TTC549 (cell line): ENCODE results near the gene RIPOR3.

Experiments
- FAIRE-seq: peaks from 2 replicates; lab custom pipeline; 2012; peaks lifted over from hg19 to GRCh38; lab: Jason Lieb, UNC

RIPOR3 gene

DNA sequence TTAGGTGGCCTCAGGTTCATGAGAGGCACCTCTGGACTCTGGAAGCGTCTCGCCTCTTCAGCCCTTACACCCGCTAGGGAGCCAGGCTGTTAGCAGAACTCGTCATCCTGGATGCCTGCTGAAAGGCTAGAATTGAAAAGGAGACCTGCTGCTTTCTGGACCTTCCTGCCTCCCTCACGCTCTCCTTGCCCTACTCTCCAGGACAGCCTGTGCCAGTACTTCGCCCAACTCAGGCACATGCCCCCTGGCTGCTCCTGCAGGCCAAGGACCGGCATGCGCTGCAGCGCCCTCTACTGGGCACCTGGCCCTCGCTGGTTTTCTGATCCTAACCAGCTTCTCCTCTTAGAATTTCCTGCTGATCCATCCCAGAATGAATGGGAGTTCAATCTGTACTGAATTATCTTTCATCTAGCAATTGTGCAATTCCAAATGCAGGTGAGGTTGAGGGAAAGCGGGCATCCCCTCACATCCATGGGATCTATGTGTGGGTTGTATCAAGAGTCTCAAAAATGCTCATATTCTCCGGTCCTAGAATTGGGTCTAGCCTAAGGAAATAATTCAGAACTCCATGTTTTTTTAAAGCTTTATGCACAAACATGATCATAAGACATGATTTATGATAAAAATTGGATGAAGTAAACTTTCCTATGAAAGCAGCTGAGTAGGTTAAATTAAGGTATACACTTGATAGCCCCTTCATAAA lies 103.2 kb downstream of the RIPOR3 start:
- FAIRE-seq, result no peak

GRCh38 chr20:50587291-50587961 lies 103.9 kb downstream of the RIPOR3 start:
- no peak for FAIRE-seq

DNA sequence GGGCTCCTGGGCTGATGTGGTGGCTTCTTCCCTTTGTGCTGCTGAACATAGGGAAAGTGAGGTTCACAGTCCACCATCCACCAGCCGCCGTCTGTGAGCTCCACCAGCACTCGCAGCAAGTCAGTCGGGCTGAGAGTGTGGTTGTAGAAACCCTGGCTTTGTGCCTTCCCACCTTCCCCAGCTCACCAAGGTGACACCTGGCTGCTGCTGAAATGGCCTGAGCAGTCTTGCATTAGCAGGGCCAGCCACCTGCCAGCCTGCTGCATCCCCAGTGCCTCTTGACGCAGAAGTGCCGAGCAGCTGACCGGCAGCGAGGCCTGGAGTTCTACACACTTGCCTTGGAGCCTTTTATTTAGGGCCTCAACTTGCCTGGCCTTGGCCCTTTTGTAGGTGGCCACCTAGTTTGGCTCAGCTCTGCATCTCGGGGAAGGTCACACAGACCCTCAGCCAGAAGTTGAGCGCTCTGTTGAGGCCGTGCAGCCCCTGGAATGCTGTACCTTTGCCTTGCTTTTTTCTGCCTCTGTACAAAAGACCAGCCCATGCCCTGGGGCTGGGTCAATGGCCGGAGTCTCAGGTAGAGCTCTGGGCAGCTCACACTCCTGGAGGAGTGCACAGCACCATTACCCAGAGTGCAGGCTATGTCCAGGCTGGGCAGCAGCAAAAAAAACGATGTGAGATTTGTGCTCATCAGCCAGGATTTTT lies 104.7 kb downstream of the RIPOR3 start:
- FAIRE-seq, result no peak

DNA sequence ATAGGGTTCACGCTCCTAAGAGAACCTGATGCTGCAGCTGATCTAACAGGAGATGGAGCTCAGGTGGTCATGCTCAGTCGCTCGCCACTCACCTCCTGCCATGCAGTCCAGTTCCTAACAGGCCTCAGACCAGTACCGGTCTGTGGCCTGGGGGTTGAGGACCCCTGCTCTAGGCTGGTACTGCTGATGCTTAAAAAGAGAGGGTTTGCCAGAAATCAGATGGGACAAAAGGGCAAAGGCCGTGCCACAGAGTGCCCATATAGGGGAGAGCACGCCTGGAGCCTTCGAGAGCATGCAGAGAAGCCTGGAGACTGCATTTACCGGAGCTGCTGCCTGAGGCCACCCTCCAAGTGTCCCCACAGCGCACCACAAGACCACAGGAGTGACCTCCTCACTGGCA lies 105.7 kb downstream of the RIPOR3 start:
- FAIRE-seq, result no peak

DNA sequence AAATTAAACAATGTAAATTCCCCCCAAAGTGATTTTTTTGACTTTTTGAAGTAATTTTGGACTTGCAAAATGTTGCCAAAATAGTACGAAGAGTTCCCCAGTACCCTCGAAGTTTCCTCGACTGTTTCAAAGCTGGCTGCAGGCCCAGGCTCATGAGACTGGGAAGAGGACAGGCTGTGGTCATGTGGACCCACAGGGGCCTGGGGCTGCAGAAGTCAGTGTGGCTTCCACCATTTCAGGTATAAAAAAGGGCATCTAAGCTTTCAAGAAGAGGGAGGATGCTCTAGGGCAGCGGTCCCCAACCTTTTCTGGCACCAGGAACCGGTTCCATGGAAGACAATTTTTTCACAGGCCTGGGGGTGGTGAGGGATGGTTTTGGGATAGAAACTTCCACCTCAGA lies 106.1 kb downstream of the RIPOR3 start:
- FAIRE-seq, result no peak

DNA sequence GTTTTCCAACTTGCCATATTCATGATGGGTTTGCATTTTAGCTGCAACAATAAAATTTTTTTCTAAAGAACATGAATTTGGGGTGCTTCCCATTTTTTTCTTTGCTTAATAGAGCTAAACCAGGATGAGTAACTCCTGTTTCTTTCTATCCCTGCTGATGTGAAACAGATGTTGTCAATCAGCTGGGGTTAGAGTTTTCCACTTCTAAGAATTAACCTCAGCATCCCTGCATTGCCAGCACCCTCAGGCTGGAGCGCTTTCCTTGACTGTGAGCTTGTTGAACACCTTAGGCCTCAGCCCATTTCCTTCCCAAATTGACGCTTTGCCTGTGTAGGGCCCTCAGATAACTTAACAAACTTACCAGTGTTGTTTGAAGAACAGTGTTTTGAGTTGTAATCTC lies 106.7 kb downstream of the RIPOR3 start:
- no peak for FAIRE-seq

GRCh38 chr20:50583442-50584150 lies 107.7 kb downstream of the RIPOR3 start:
- no peak for FAIRE-seq

DNA sequence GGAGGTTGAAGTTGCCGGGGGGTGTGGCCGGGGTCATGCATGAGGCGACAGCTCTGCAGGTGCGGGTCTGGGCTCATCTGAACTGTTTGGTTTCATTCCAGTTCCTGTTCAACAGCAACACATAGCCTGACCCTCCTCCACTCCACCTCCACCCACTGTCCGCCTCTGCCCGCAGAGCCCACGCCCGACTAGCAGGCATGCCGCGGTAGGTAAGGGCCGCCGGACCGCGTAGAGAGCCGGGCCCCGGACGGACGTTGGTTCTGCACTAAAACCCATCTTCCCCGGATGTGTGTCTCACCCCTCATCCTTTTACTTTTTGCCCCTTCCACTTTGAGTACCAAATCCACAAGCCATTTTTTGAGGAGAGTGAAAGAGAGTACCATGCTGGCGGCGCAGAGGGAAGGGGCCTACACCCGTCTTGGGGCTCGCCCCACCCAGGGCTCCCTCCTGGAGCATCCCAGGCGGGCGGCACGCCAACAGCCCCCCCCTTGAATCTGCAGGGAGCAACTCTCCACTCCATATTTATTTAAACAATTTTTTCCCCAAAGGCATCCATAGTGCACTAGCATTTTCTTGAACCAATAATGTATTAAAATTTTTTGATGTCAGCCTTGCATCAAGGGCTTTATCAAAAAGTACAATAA lies 108.6 kb downstream of the RIPOR3 start:
- FAIRE-seq, result no peak

GRCh38 chr20:50582092-50582491 lies 109.2 kb downstream of the RIPOR3 start:
- no peak for FAIRE-seq

- no peak for FAIRE-seq
Measured at GRCh38 chr20:50580842-50581544, 110.3 kb downstream of the RIPOR3 start.

- FAIRE-seq, result no peak
Measured at GRCh38 chr20:50580016-50580747, 111.2 kb downstream of the RIPOR3 start.

DNA sequence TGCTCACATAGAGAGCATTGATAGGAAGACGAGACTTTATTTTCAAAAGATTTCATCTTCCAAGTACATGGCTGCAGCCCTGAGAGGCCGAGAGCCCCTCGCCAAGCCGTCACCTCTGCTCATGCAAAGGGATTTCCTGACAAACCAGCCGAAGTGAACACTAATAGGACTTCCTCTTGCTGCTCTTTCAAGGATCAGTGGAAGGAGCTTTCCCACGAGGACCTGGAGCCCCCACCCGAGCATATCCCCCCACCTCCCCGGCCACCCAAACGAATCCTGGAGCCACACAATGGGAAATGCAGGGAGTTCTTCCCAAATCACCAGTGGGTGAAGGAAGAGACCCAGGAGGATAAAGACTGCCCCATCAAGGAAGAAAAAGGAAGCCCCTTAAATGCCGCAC lies 111.8 kb downstream of the RIPOR3 start:
- FAIRE-seq, result no peak

DNA sequence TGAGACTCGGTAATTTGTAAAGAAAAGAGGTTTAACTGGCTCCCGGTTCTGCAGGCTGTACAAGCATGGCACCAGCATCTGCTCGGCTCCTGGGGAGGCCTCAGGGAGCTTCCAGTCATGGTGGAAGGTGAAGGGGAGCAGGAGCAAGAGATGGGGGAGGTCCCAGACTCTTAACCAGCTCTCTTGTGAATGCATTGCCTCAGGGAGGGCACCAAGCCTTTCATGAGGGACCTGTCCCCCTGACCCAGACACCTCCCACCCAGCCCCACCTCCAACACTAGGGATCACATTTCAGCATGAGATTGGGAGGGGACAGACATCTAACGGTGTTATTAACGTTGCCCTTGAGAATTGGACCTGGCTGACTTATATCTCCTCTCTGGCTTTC lies 112.6 kb downstream of the RIPOR3 start:
- no peak for FAIRE-seq

GRCh38 chr20:50578061-50578777 lies 113.1 kb downstream of the RIPOR3 start:
- FAIRE-seq, result no peak

- no peak for FAIRE-seq
Measured at GRCh38 chr20:50577175-50578018, 113.9 kb downstream of the RIPOR3 start.

DNA sequence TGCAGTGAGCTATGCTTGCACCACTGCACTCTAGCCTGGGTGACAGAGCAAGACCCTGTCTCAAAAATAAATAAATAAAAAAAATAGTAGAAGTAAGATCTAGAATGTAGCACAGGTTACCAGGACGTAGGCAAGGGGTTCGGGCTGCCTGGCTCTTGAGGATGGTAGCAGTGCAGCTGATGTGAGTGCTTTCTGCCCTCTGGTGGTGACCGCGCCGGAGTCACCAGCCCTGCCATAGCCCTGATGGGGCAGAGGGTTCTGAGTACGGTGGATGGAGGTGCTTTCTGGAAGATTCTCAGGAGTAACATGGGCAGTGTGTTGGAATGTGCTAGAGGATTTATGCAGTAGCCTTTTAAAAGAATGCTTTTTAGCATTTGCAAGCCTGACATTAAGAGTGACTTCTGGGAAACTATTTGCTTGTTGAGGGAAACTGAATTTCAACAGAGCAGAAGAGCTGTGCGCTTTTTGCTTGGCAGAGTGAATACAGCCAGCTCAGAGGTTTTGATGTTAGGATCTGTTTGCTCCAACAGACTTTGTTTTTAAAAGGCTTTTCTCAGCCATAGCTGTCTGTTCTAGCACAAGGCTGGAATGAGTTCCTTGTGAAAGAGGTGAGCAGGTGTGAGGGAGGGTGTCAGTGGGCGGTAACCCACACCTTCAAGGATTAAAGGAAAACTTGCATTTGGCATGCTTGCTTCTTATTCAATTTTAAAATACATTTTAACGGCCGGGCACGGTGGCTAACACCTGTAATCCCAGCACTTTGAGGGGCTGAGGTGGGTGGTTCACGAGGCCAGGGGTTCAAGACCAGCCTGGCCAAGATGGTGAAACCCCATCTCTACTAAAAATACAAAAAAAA lies 115.2 kb downstream of the RIPOR3 start:
- FAIRE-seq, result no peak

- FAIRE-seq, result no peak
Measured at GRCh38 chr20:50574586-50574985, 116.8 kb downstream of the RIPOR3 start.

- no peak for FAIRE-seq
Measured at GRCh38 chr20:50574108-50574507, 117.2 kb downstream of the RIPOR3 start.
